Measurements from ENCODE around the gene PBX3.

GRCh38 chr9:125867751-125868415 lies 120.7 kb downstream of the PBX3 start:
- TF ChIP-seq EP300 (IDR thresholded peaks at IDR 0.05), result no peak
- no peak for TF ChIP-seq POLR2A (IDR thresholded peaks at IDR 0.05)
- no peak for TF ChIP-seq CTCF (IDR thresholded peaks at IDR 0.05)

Data from suprapubic skin (tissue), 3 donors.